NT2/D1 (cell line): ENCODE results near the gene DAZ4.
"Not testable (repeated sequence)": the region's sequence is repeated elsewhere in the genome, so short reads cannot be mapped to it uniquely, and the experiment has no call there.

Experiments
- SUZ12 ChIP-seq: IDR thresholded peaks from 2 replicates; pipeline ENCODE4 v1.6.1; 2011; ENCODE audit not compliant: insufficient read length, insufficient read depth; ENCODE audit errors: extremely low read depth
- YY1 ChIP-seq: IDR thresholded peaks from 2 replicates; pipeline ENCODE4 v1.6.1; 2011; ENCODE audit not compliant: insufficient read length, insufficient read depth
- ZNF274 ChIP-seq: IDR thresholded peaks from 2 replicates; pipeline ENCODE4 v1.6.1; 2011; ENCODE audit warnings: mild to moderate bottlenecking, low read depth, low read length

- not testable (repeated sequence) for TF ChIP-seq YY1, SUZ12, ZNF274
These were observed at the start of gene DAZ4 for GRCh38 chrY:24833619-24834018.
